Suppressor macrophage treated with lipopolysaccharide for 4 hours (primary cell): ENCODE measurements around the gene HSD17B1.
"Not testable (repeated sequence)": the region's sequence is repeated elsewhere in the genome, so short reads cannot be mapped to it uniquely, and the experiment has no call there.

Experiments used
- DNase-seq: peaks from one replicate; pipeline ENCODE4 v3.0.0-alpha.2; 2020

The HSD17B1 gene

GRCh38 chr17:42526031-42526444 is 26.7 kb upstream of the HSD17B1 start:
- no peak for DNase-seq

GRCh38 chr17:42527932-42528331 is 24.8 kb upstream of the HSD17B1 start:
- DNase-seq, result no peak

GRCh38 chr17:42529061-42529460 is 23.7 kb upstream of the HSD17B1 start:
- no peak for DNase-seq

- no peak for DNase-seq
Measured at GRCh38 chr17:42530952-42531454, 21.7 kb upstream of the HSD17B1 start.

GRCh38 chr17:42531455-42532354 is 21.0 kb upstream of the HSD17B1 start:
- peak; percentile 76 for DNase-seq

GRCh38 chr17:42535155-42536047 is 17.3 kb upstream of the HSD17B1 start:
- DNase-seq, result no peak

- peak; percentile 97 for DNase-seq
Measured at GRCh38 chr17:42536048-42536371, 16.7 kb upstream of the HSD17B1 start, which contains the start of gene NAGLU. Gene NAGLU, plus strand, starts transcription at chr17:42536241. Its CDS starts 32 bp downstream, at chr17:42536273.

GRCh38 chr17:42536372-42537155 is 16.2 kb upstream of the HSD17B1 start:
- peak; percentile 80 for DNase-seq

GRCh38 chr17:42537156-42537805 is 15.4 kb upstream of the HSD17B1 start:
- no peak for DNase-seq

GRCh38 chr17:42537826-42538451 is 14.8 kb upstream of the HSD17B1 start:
- DNase-seq, result no peak

GRCh38 chr17:42538482-42538881 is 14.2 kb upstream of the HSD17B1 start:
- no peak for DNase-seq

- not testable (repeated sequence) for DNase-seq
Measured at GRCh38 chr17:42540558-42540957, 12.2 kb upstream of the HSD17B1 start.

GRCh38 chr17:42541041-42541833 is 11.5 kb upstream of the HSD17B1 start:
- DNase-seq, result no peak

GRCh38 chr17:42543190-42544079 is 9.3 kb upstream of the HSD17B1 start:
- DNase-seq, result no peak

GRCh38 chr17:42544874-42545283 is 7.8 kb upstream of the HSD17B1 start:
- no peak for DNase-seq

- not testable (repeated sequence) for DNase-seq
Measured at GRCh38 chr17:42545755-42546505, 6.8 kb upstream of the HSD17B1 start.

- no peak for DNase-seq
Measured at GRCh38 chr17:42547001-42547461, 5.7 kb upstream of the HSD17B1 start.

GRCh38 chr17:42547698-42548069 is 5.0 kb upstream of the HSD17B1 start:
- no peak for DNase-seq
